ENCODE results near the gene TENT4A.

DNA sequence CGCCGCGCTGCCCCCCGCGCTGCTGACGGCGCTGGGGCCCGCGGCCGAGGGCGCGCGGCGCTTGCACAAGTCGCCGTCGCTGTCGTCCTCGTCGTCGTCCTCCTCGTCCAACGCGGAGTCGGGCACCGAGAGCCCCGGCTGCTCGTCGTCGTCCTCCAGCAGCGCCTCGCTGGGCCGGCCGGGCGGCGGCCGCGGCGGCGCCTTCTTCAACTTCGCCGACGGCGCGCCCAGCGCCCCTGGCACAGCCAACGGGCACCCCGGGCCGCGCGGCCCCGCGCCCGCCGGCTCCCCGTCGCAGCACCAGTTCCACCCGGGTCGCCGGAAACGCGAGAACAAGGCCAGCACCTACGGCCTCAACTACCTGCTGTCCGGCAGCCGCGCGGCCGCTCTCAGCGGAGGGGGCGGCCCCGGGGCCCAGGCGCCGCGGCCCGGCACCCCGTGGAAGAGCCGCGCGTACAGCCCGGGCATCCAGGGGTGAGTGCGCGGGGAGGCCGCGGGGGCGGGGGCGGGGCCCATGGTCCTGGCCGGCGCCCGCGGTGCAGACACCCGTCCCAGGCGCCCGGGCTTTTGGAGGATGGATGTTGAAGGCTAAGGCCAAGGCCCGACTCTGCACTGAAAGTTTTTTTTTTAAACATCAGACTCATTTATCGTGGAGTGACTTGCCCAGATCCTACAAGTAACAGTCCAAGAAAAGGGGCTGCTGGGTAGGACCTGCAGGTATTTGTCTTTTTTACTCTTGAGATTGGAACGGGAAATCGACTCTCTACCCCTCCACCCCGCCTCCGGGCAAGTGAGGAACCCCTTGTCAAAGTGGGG, 1.2 kb downstream of the TENT4A start:
- no peak for TF ChIP-seq EZH2 (IDR thresholded peaks at IDR 0.05)
- no peak for TF ChIP-seq POLR2AphosphoS5 (IDR thresholded peaks at IDR 0.05; ENCODE audit: borderline replicate concordance, low read depth, low read length)
- no peak for TF ChIP-seq FOXP2 (optimal IDR thresholded peaks at IDR 0.05; ENCODE audit: control extremely low read depth, extremely low read length, insufficient read depth)

All from SK-N-MC (cell line).